Panc1 (cell line): ENCODE results near the gene MPRIP. TPM values are rescaled to one million over a fixed set of nuclear protein-coding genes. Genes with fewer than 3 reads are reported as not detected.

Experiments used
- ATAC-seq: fragments of 200-7000 bp; cut with Tn5 transposase; 2 replicates; pipeline ENCODE4 v1.9.1; 2020; ENCODE audit warnings: mild to moderate bottlenecking, moderate library complexity
- BruUV-seq: library from RNA; stranded (reverse); fragments of 400-500 nt; replicated peaks from 2 replicates; lab custom pipeline; 2021; lab: Mats Ljungman, UMichigan
- CTCF ChIA-PET: fragments of 300-600 bp; sonication (Branson Sonifier 250); formaldehyde crosslinking; loops from one replicate; lab custom pipeline; 2022; ENCODE audit warnings: antibody characterized with exemption; lab: Charles Lee
- POLR2A ChIA-PET: fragments of 300-600 bp; sonication (Branson Sonifier 250); formaldehyde crosslinking; loops from one replicate; lab custom pipeline; 2022; ENCODE audit warnings: antibody characterized with exemption; lab: Charles Lee
- DNase-seq: peaks from one replicate; pipeline ENCODE4 v3.0.0-alpha.2; 2010; ENCODE audit warnings: low read depth, low spot score
- H3K27ac ChIP-seq: 2 replicates; pipeline ENCODE4 v1.5.1; 2011; ENCODE audit warnings: mild to moderate bottlenecking, low read length, inconsistent platforms
- H3K27me3 ChIP-seq: fragments of 200-500 bp; sonication (Bioruptor generic); 2 replicates; pipeline ENCODE4 v1.6.0; 2014; ENCODE audit warnings: low read length, inconsistent platforms; ENCODE audit not compliant: control insufficient read depth, insufficient read depth
- H3K36me3 ChIP-seq: fragments of 200-500 bp; sonication (Bioruptor generic); 2 replicates; pipeline ENCODE4 v1.5.1; 2014; ENCODE audit warnings: inconsistent platforms, mild to moderate bottlenecking, low read length, moderate library complexity; ENCODE audit not compliant: control insufficient read depth, insufficient read depth
- H3K4me1 ChIP-seq: 2 replicates; pipeline ENCODE4 v1.5.1; 2011; ENCODE audit warnings: inconsistent platforms, mild to moderate bottlenecking, low read length, moderate library complexity; ENCODE audit not compliant: control insufficient read depth, insufficient read depth
- H3K4me3 ChIP-seq, 2 experiments: 2 replicates each; pipeline ENCODE4 v1.5.1; 2011 to 2012; ENCODE audit warnings: low read depth in 2 of 2, low read length in 2 of 2, mild to moderate bottlenecking in 2 of 2, inconsistent platforms in 1 of 2, moderate library complexity in 1 of 2
- H3K9me3 ChIP-seq: fragments of 200-500 bp; sonication (Bioruptor generic); 2 replicates; pipeline ENCODE4 v1.5.1; 2014; ENCODE audit warnings: low read depth, mild to moderate bottlenecking, inconsistent platforms, low read length, moderate library complexity; ENCODE audit not compliant: control insufficient read depth, insufficient read depth
- CTCF ChIP-seq: fragments of 450-650 bp; IDR thresholded peaks from 2 replicates; pipeline ENCODE4 v1.5.1; 2017; ENCODE audit warnings: mild to moderate bottlenecking
- POLR2AphosphoS5 ChIP-seq: IDR thresholded peaks from 2 replicates; pipeline ENCODE4 v1.6.1; 2012; ENCODE audit warnings: mild to moderate bottlenecking, low read depth, low read length, moderate library complexity
- REST ChIP-seq, 2 experiments: IDR thresholded peaks; 2 replicates each; pipeline ENCODE4 v1.6.1; 2011 to 2012; ENCODE audit warnings: low read depth in 2 of 2, control low read depth in 1 of 2, low read length in 1 of 2, mild to moderate bottlenecking in 1 of 2, moderate library complexity in 1 of 2; ENCODE audit not compliant: insufficient read depth in 1 of 2
- SIN3A ChIP-seq: IDR thresholded peaks from 2 replicates; pipeline ENCODE4 v1.6.1; 2012; ENCODE audit warnings: low read depth, mild to moderate bottlenecking, low read length, moderate library complexity, borderline replicate concordance; ENCODE audit not compliant: insufficient read depth
- TCF7L2 ChIP-seq: IDR thresholded peaks from 2 replicates; pipeline ENCODE4 v1.6.1; 2011; ENCODE audit warnings: mild to moderate bottlenecking, low read depth, low read length, inconsistent platforms
- in situ Hi-C: cut with HindIII; loops from 2 replicates; pipeline ENCODE4 v1.10.0; 2016; ENCODE audit warnings: low sequenced_read_pairs, low pct_unique_long_range_greater_than_20kb
- intact Hi-C: fragments of 100-400 bp; cut with micrococcal nuclease; formaldehyde crosslinking; loops from one replicate; pipeline ENCODE4 v1.10.0; 2022; ENCODE audit not compliant: unreplicated experiment
- total RNA-seq: library from RNA; stranded (reverse); gene quantifications from one replicate; pipeline ENCODE4 v1.2.1, GENCODE V29; 2021; ENCODE audit not compliant: unreplicated experiment

The MPRIP gene
- total RNA-seq, 1 experiment from 2014 or later = 155 TPM

GRCh38 chr17:17137731-17138585, 95.7 kb downstream of the MPRIP start:
- Histone ChIP-seq H3K4me3 (no peak overlapping the region), H3K4me1 (no peaks in the 10 kb centered on the region), H3K9me3 (no peaks in the 10 kb centered on the region), H3K27me3 (no peaks in the 10 kb centered on the region), H3K36me3 (no peaks in the 10 kb centered on the region), H3K27ac (no peak overlapping the region)
- ATAC-seq (no peak), DNase-seq (no peak)
- ChIA-PET CTCF (no interaction called here), POLR2A (no interaction called here)
- TF ChIP-seq POLR2AphosphoS5 (no peak), CTCF (no peak)
- intact Hi-C loops = no loop called here
- in situ Hi-C loops = no loop called here
- no TSS peak for BruUV-seq

- Histone ChIP-seq H3K27me3 (no peaks in the 10 kb centered on the region), H3K36me3 (no peaks in the 10 kb centered on the region), H3K9me3 (no peaks in the 10 kb centered on the region), H3K4me1 (no peaks in the 10 kb centered on the region), H3K27ac (no peak overlapping the region), H3K4me3 (no peak overlapping the region)
- ChIA-PET POLR2A (no interaction called here), CTCF (no interaction called here)
- DNase-seq (no peak), ATAC-seq (no peak)
- no TSS peak for BruUV-seq
- intact Hi-C loops = loop anchor here (10.0 kb wide), 1 partner anchor 135 kb away; no protein-coding TSS in a partner anchor
- in situ Hi-C loops = no loop called here
- TF ChIP-seq POLR2AphosphoS5 (no peak), TCF7L2 (no peak), CTCF (no peak), REST (IDR thresholded peaks at IDR 0.05; ENCODE audit: insufficient read depth in 1 of 2, low read depth in 2 of 2, low read length in 1 of 2) (no peak), SIN3A (no peak)
These were observed 97.8 kb downstream of the MPRIP start for GRCh38 chr17:17139972-17140589.
